Measurements from ENCODE around the gene LATS2. TPM values are rescaled to one million over a fixed set of nuclear protein-coding genes. Genes with fewer than 3 reads are reported as not detected.
A peak's percentile ranks its signal among the peaks of the same experiment; 100 is the strongest.

LATS2 gene
- total and polyA plus RNA-seq, 2 of the 8 experiments (the other 6 are each of a cell fraction or from before 2014, with no cell fraction given) = 8.3 to 26.2 TPM

DNA sequence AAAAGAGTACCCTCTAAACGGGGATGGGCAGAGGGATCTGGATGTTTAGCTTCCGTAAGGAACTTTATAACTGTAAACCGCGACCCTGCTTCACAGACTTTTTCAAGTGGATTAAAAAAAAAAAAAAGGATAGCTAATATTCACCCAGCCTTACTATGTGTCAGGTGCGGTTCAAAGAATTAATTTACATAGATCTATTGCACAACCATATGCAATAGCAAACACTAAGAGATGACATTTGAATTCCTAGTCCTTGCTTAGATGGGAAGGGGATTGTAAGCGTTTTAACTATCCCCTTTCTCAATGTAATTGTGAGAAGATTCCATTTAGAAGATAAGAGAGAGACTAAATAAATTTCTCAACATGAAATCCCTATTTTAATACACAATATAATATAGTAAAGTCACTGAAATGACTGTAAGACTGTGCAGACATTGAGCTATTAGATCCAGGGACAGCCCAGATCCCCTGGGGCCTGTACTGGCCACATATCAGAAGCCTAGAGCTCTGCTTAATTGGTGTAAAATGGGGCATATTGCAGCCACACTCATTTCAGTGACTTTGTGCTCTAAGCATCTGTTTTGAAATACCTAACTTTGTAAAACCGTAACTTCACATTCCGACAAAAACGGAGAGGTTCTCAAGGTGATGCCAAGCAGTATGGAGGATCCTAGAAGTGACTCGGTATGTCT, 13.6 kb downstream of the LATS2 start:
- Histone ChIP-seq H2AK5ac (ENCODE audit: low read depth, low read length) (no peak overlapping the region), H4K91ac (replicated peaks; ENCODE audit: insufficient read length, low read length) (no peak overlapping the region), H3K79me1 (ENCODE audit: low read depth, low read length) (peaks cover 15% of the 10 kb centered on the region), H2BK5ac (ENCODE audit: low read depth, low read length) (peak overlapping the region; percentile 25; the same call in 1 of the 2 replicates), H4K20me1 (replicated peaks in 1 of 2; ENCODE audit: control insufficient read depth in 1 of 2, insufficient read depth in 2 of 2, low read length in 2 of 2) (peaks cover 16 to 23% of the 10 kb centered on the region in 2 experiments), H3K27me3 (replicated peaks in 1 of 4; ENCODE audit: control insufficient read depth in 3 of 4, extremely low read depth in 1 of 4, insufficient read depth in 3 of 4, low read length in 3 of 4) (no peaks in the 10 kb centered on the region), H3K18ac (ENCODE audit: extremely low read depth, low read length) (no peak overlapping the region), H4K8ac (ENCODE audit: extremely low read depth, insufficient read depth, low read length) (no peak overlapping the region), H3K9me3 (ENCODE audit: insufficient read depth in 2 of 2, low read depth in 1 of 2, low read length in 1 of 2) (no peaks in the 10 kb centered on the region), H3K4me1 (replicated peaks in 1 of 4; ENCODE audit: control insufficient read depth in 3 of 4, insufficient read depth in 4 of 4, low read length in 3 of 4) (peaks cover 5 to 11% (median 6%) of the 10 kb centered on the region in 4 experiments; a peak in 6 of 7 replicates), H3K4me3 (ENCODE audit: extremely low read depth in 1 of 4, insufficient read depth in 2 of 4, low read depth in 3 of 4, low read length in 4 of 4) (no peak overlapping the region), H3K23me2 (ENCODE audit: low read depth, low read length) (no peaks in the 10 kb centered on the region), H2BK15ac (ENCODE audit: low read length) (no peak overlapping the region), H3K4ac (replicated peaks; ENCODE audit: insufficient read length, low read depth, low read length) (no peak overlapping the region), H3K14ac (ENCODE audit: insufficient read length) (no peak overlapping the region), H2BK20ac (ENCODE audit: low read length) (no peak overlapping the region), H2BK12ac (ENCODE audit: low read depth, low read length) (no peak overlapping the region), H3K36me3 (ENCODE audit: control insufficient read depth in 2 of 4, insufficient read depth in 4 of 4, low read length in 3 of 4) (peaks cover 3 to 37% (median 9%) of the 10 kb centered on the region in 4 experiments; a peak in 7 of 8 replicates), H3K56ac (replicated peaks; ENCODE audit: insufficient read length, low read depth, low read length) (no peak overlapping the region), H3K9ac (replicated peaks in 1 of 4; ENCODE audit: extremely low read depth in 1 of 4, low read depth in 3 of 4, low read length in 3 of 4) (no peak overlapping the region), H3K23ac (ENCODE audit: insufficient read length) (no peak overlapping the region), H2AFZ (ENCODE audit: low read length) (no peak overlapping the region), H3K79me2 (ENCODE audit: control insufficient read depth in 1 of 2, insufficient read depth in 2 of 2, low read length in 2 of 2) (peaks cover 24 to 99% of the 10 kb centered on the region in 2 experiments), H4K5ac (ENCODE audit: insufficient read length, low read depth, low read length) (no peak overlapping the region), H3K4me2 (ENCODE audit: insufficient read depth in 1 of 2, low read depth in 2 of 2, low read length in 2 of 2) (no peak overlapping the region; a peak in 1 of 4 replicates), H3K27ac (ENCODE audit: low read depth, low read length) (no peak overlapping the region), H2BK120ac (replicated peaks; ENCODE audit: low read depth, low read length) (no peak overlapping the region)
- WGBS, 2 experiments (ENCODE audit: extremely low coverage in 1 of 2, insufficient coverage in 1 of 2, insufficient read length in 1 of 2, insufficient replicate concordance in 2 of 2, low coverage in 1 of 2, low lambda C conversion rate in 2 of 2, missing lambda C conversion rate in 1 of 2) = 89% methylated on average over 10 of the region's 10 CpGs; no CpG with 5 or more reads in 1 of the 2 experiments
- TF ChIP-seq, protein P1, sequence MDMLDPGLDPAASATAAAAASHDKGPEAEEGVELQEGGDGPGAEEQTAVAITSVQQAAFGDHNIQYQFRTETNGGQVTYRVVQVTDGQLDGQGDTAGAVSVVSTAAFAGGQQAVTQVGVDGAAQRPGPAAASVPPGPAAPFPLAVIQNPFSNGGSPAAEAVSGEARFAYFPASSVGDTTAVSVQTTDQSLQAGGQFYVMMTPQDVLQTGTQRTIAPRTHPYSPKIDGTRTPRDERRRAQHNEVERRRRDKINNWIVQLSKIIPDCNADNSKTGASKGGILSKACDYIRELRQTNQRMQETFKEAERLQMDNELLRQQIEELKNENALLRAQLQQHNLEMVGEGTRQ (IDR thresholded peaks at IDR 0.05; ENCODE audit: low read length) = no peak
- TF ChIP-seq TBP (IDR thresholded peaks at IDR 0.05; ENCODE audit: low read depth, low read length) = no peak
- TF ChIP-seq CEBPB (IDR thresholded peaks at IDR 0.05; ENCODE audit: low read depth, low read length) = no peak
- TF ChIP-seq, protein P2, sequence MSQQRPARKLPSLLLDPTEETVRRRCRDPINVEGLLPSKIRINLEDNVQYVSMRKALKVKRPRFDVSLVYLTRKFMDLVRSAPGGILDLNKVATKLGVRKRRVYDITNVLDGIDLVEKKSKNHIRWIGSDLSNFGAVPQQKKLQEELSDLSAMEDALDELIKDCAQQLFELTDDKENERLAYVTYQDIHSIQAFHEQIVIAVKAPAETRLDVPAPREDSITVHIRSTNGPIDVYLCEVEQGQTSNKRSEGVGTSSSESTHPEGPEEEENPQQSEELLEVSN (IDR thresholded peaks at IDR 0.05) = no peak
- TF ChIP-seq EP300 (IDR thresholded peaks at IDR 0.05; ENCODE audit: borderline replicate concordance in 1 of 2, low read depth in 2 of 2, low read length in 2 of 2) = no peak
- TF ChIP-seq SAP30 (IDR thresholded peaks at IDR 0.05; ENCODE audit: insufficient read depth, insufficient replicate concordance, low read length) = no peak
- no peak for TF ChIP-seq CBX8 (IDR thresholded peaks at IDR 0.05; ENCODE audit: borderline replicate concordance, low read depth, low read length)
- ChIA-PET POLR2A (ENCODE audit: partially characterized antibody) (interaction anchor here (1.7 kb wide), 1 partner anchor 14 kb away, joined by 4 read pairs; the partner anchor contains the start of gene LATS2), CTCF (ENCODE audit: partially characterized antibody) (no interaction called here)
- FAIRE-seq (no peak), DNase-seq (ENCODE audit: low read depth in 1 of 2, low spot score in 2 of 2) (peak in 1 of 2 experiments; percentile 32)
